Sigmoid colon (tissue), 4 donors: ENCODE measurements around the gene S100A14.

Experiments
- CTCF ChIP-seq, 4 experiments: fragments of 450-650 bp in 3 of 4; fragments of 200-600 bp in 1 of 4; IDR thresholded peaks; one replicate each; pipeline ENCODE4 v1.5.1; 2016 to 2019; ENCODE audit warnings: antibody characterized with exemption in 4 of 4, mild to moderate bottlenecking in 3 of 4, moderate library complexity in 2 of 4
- EP300 ChIP-seq, 4 donors: sonication (generic); formaldehyde crosslinking; IDR thresholded peaks; one replicate each; pipeline ENCODE4 v1.6.1; 2017; ENCODE audit warnings: antibody characterized with exemption in 4 of 4
- POLR2A ChIP-seq, 2 donors: fragments of 450-650 bp; IDR thresholded peaks; one replicate each; pipeline ENCODE4 v1.6.1; 2016; ENCODE audit warnings: antibody characterized with exemption in 2 of 2, mild to moderate bottlenecking in 2 of 2, moderate library complexity in 2 of 2
- POLR2AphosphoS5 ChIP-seq, 4 donors: sonication (generic); formaldehyde crosslinking; IDR thresholded peaks; one replicate each; pipeline ENCODE4 v1.6.1; 2017; ENCODE audit warnings: antibody characterized with exemption in 4 of 4

- TF ChIP-seq POLR2A (IDR thresholded peaks at IDR 0.05), result no peak
- TF ChIP-seq CTCF (IDR thresholded peaks at IDR 0.05), result no peak
- TF ChIP-seq POLR2AphosphoS5 (IDR thresholded peaks at IDR 0.05), result no peak
- TF ChIP-seq EP300 (IDR thresholded peaks at IDR 0.05), result no peak
Measured at GRCh38 chr1:153569465-153569864, 46.7 kb downstream of the S100A14 start.
